H1 (cell line): ENCODE results near the gene RAB4B. TPM values are rescaled to one million over a fixed set of nuclear protein-coding genes. Genes with fewer than 3 reads are reported as not detected.

ENCODE experiments used
- EZH2 ChIP-seq: fragments of 200-600 bp; sonication (generic); IDR thresholded peaks from 2 replicates; pipeline ENCODE4 v1.7.1; 2012; ENCODE audit warnings: low read depth, mild to moderate bottlenecking, moderate library complexity, low read length, inconsistent platforms; ENCODE audit not compliant: severe bottlenecking
- polyA plus RNA-seq, 7 experiments: library from polyadenylated mRNA; depleted of rRNA in 3 of 7; stranded (reverse) in 5 of 7; unstranded in 2 of 7; fragments of >200 nt in 5 of 7; fragments of 200-250 nt in 2 of 7; gene quantifications; 1 replicate in 5 of 7; 2 replicates in 1 of 7; 4 replicates in 1 of 7; pipeline versions ENCODE4 v1.2.1 to v1.2.3, GENCODE V29; 2011 to 2013; ENCODE audit warnings: missing spikeins in 2 of 7, mixed read lengths in 2 of 7
- total RNA-seq: library from RNA; stranded (reverse); fragmentation: NEBNext Ultra II Directional; extraction: Animal tissue kit (Norgen Biotek cat#: 25700); gene quantifications from 2 replicates; pipeline ENCODE4 v1.2.1, GENCODE V29; 2021
- TF ChIP-seq, protein P1 (sequence below): fragments of 300-600 bp; sonication (generic); IDR thresholded peaks from 2 replicates; pipeline ENCODE4 v1.7.1; 2012; ENCODE audit warnings: low read length, moderate library complexity, mild to moderate bottlenecking, inconsistent platforms; ENCODE audit not compliant: insufficient replicate concordance

RAB4B gene
- total and polyA plus RNA-seq, 2 of the 8 experiments (the other 6 are each of a cell fraction or from before 2014, with no cell fraction given), result 15.9 to 28.6 TPM

GRCh38 chr19:40797166-40797962 is 19.3 kb downstream of the RAB4B start (continued):
- TF ChIP-seq, protein P1, sequence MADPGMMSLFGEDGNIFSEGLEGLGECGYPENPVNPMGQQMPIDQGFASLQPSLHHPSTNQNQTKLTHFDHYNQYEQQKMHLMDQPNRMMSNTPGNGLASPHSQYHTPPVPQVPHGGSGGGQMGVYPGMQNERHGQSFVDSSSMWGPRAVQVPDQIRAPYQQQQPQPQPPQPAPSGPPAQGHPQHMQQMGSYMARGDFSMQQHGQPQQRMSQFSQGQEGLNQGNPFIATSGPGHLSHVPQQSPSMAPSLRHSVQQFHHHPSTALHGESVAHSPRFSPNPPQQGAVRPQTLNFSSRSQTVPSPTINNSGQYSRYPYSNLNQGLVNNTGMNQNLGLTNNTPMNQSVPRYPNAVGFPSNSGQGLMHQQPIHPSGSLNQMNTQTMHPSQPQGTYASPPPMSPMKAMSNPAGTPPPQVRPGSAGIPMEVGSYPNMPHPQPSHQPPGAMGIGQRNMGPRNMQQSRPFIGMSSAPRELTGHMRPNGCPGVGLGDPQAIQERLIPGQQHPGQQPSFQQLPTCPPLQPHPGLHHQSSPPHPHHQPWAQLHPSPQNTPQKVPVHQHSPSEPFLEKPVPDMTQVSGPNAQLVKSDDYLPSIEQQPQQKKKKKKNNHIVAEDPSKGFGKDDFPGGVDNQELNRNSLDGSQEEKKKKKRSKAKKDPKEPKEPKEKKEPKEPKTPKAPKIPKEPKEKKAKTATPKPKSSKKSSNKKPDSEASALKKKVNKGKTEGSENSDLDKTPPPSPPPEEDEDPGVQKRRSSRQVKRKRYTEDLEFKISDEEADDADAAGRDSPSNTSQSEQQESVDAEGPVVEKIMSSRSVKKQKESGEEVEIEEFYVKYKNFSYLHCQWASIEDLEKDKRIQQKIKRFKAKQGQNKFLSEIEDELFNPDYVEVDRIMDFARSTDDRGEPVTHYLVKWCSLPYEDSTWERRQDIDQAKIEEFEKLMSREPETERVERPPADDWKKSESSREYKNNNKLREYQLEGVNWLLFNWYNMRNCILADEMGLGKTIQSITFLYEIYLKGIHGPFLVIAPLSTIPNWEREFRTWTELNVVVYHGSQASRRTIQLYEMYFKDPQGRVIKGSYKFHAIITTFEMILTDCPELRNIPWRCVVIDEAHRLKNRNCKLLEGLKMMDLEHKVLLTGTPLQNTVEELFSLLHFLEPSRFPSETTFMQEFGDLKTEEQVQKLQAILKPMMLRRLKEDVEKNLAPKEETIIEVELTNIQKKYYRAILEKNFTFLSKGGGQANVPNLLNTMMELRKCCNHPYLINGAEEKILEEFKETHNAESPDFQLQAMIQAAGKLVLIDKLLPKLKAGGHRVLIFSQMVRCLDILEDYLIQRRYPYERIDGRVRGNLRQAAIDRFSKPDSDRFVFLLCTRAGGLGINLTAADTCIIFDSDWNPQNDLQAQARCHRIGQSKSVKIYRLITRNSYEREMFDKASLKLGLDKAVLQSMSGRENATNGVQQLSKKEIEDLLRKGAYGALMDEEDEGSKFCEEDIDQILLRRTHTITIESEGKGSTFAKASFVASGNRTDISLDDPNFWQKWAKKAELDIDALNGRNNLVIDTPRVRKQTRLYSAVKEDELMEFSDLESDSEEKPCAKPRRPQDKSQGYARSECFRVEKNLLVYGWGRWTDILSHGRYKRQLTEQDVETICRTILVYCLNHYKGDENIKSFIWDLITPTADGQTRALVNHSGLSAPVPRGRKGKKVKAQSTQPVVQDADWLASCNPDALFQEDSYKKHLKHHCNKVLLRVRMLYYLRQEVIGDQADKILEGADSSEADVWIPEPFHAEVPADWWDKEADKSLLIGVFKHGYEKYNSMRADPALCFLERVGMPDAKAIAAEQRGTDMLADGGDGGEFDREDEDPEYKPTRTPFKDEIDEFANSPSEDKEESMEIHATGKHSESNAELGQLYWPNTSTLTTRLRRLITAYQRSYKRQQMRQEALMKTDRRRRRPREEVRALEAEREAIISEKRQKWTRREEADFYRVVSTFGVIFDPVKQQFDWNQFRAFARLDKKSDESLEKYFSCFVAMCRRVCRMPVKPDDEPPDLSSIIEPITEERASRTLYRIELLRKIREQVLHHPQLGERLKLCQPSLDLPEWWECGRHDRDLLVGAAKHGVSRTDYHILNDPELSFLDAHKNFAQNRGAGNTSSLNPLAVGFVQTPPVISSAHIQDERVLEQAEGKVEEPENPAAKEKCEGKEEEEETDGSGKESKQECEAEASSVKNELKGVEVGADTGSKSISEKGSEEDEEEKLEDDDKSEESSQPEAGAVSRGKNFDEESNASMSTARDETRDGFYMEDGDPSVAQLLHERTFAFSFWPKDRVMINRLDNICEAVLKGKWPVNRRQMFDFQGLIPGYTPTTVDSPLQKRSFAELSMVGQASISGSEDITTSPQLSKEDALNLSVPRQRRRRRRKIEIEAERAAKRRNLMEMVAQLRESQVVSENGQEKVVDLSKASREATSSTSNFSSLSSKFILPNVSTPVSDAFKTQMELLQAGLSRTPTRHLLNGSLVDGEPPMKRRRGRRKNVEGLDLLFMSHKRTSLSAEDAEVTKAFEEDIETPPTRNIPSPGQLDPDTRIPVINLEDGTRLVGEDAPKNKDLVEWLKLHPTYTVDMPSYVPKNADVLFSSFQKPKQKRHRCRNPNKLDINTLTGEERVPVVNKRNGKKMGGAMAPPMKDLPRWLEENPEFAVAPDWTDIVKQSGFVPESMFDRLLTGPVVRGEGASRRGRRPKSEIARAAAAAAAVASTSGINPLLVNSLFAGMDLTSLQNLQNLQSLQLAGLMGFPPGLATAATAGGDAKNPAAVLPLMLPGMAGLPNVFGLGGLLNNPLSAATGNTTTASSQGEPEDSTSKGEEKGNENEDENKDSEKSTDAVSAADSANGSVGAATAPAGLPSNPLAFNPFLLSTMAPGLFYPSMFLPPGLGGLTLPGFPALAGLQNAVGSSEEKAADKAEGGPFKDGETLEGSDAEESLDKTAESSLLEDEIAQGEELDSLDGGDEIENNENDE, result no peak
- no peak for TF ChIP-seq EZH2
